MM.1S (cell line): ENCODE data around the gene SCUBE1.
A peak's percentile ranks its signal among the peaks of the same experiment; 100 is the strongest.

Experiments
- EZH2phosphoT487 ChIP-seq: fragments of 300-600 bp; sonication (generic); IDR thresholded peaks from 2 replicates; pipeline ENCODE4 v1.6.1; 2018; ENCODE audit warnings: antibody characterized with exemption, low read length
- TF ChIP-seq, protein P1 (sequence below): fragments of 300-600 bp; sonication (generic); IDR thresholded peaks from 2 replicates; pipeline ENCODE4 v1.5.1; 2016; ENCODE audit warnings: antibody characterized with exemption, low read length, mixed read lengths

DNA sequence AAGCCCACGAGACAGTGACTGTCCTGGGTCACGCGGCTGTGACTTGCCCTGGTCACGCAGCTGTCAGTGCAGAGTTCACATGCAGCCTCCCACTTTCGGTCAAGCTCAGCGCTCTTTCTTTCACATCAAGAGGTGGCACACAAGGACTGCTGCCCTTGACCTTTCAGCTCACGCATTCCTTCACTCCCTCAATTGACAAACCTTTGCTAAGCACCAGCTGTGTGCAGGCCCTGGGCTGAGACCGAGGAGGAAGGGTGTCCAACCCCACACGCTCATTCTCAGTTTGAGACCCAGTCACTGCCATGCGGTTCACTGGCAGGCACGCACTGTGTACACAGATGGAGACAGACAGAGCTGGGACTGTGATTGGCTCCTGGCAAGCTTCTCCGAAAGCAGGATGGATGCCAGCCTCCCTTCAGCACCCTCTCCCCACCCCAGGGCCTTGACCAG lies 70.3 kb downstream of the SCUBE1 start:
- TF ChIP-seq, protein P1, sequence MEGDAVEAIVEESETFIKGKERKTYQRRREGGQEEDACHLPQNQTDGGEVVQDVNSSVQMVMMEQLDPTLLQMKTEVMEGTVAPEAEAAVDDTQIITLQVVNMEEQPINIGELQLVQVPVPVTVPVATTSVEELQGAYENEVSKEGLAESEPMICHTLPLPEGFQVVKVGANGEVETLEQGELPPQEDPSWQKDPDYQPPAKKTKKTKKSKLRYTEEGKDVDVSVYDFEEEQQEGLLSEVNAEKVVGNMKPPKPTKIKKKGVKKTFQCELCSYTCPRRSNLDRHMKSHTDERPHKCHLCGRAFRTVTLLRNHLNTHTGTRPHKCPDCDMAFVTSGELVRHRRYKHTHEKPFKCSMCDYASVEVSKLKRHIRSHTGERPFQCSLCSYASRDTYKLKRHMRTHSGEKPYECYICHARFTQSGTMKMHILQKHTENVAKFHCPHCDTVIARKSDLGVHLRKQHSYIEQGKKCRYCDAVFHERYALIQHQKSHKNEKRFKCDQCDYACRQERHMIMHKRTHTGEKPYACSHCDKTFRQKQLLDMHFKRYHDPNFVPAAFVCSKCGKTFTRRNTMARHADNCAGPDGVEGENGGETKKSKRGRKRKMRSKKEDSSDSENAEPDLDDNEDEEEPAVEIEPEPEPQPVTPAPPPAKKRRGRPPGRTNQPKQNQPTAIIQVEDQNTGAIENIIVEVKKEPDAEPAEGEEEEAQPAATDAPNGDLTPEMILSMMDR: peak; percentile 23; the same call in 1 of the 2 replicates
- TF ChIP-seq EZH2phosphoT487: no peak
